ENCODE measurements around the gene ANKDD1B. TPM values are rescaled to one million over a fixed set of nuclear protein-coding genes. Genes with fewer than 3 reads are reported as not detected.
A peak's percentile ranks its signal among the peaks of the same experiment; 100 is the strongest.

The ANKDD1B gene
- total and polyA plus RNA-seq, 5 donors from 2014 or later = 0.69 to 3.3 (median 2.4) TPM

GRCh38 chr5:75671506-75671905 is 60.3 kb downstream of the ANKDD1B start:
- H3K27me3 Mint-ChIP-seq = no peaks in the 10 kb centered on the region
- Histone ChIP-seq H3K36me3 (ENCODE audit: control insufficient read depth, insufficient read depth, low read length) (peaks cover 11% of the 10 kb centered on the region), H3K27me3 (ENCODE audit: control insufficient read depth, insufficient read depth, low read length) (no peaks in the 10 kb centered on the region), H3K4me1 (ENCODE audit: control insufficient read depth, insufficient read depth, low read length, poor library complexity, severe bottlenecking) (peaks cover 16% of the 10 kb centered on the region), H3K4me3 (ENCODE audit: low read depth, low read length) (no peak overlapping the region), H3K9me3 (ENCODE audit: control insufficient read depth in 2 of 2, low read length in 2 of 2) (no peaks in the 10 kb centered on the region), H3K27ac (ENCODE audit: insufficient read depth, low read length, poor library complexity, severe bottlenecking) (no peak overlapping the region)
- DNase-seq (no peak), ATAC-seq (ENCODE audit: low read depth in 2 of 2) (no peak)
- H3K4me1 Mint-ChIP-seq = peaks cover 13 to 45% (median 24%) of the 10 kb centered on the region in 4 donors
- peaks cover 21% of the 10 kb centered on the region for H3K36me3 Mint-ChIP-seq
- no peak overlapping the region for H3K27ac Mint-ChIP-seq
- H3K9me3 Mint-ChIP-seq = peaks cover 0 to 1% (median 0%) of the 10 kb centered on the region in 7 donors
- H3K4me3 Mint-ChIP-seq = no peak overlapping the region

GRCh38 chr5:75672616-75673015 is 61.4 kb downstream of the ANKDD1B start:
- ATAC-seq (ENCODE audit: low read depth in 2 of 2) = no peak
- Mint-ChIP-seq H3K27me3 (no peaks in the 10 kb centered on the region), H3K36me3 (peaks cover 21% of the 10 kb centered on the region), H3K9me3 (peaks cover 0 to 1% (median 0%) of the 10 kb centered on the region in 7 donors), H3K27ac (peak overlapping the region; percentile 22 to 54 (median 23)), H3K4me3 (peak overlapping the region in 1 of 4 donors; percentile 62), H3K4me1 (peaks cover 14 to 51% (median 28%) of the 10 kb centered on the region in 4 donors)
- H3K9me3 ChIP-seq (ENCODE audit: control insufficient read depth in 2 of 2, low read length in 2 of 2) = no peaks in the 10 kb centered on the region
- H3K36me3 ChIP-seq (ENCODE audit: control insufficient read depth, insufficient read depth, low read length) = peaks cover 11% of the 10 kb centered on the region
- peaks cover 25% of the 10 kb centered on the region for H3K4me1 ChIP-seq (ENCODE audit: control insufficient read depth, insufficient read depth, low read length, poor library complexity, severe bottlenecking)
- DNase-seq = no peak
- H3K27ac ChIP-seq (ENCODE audit: insufficient read depth, low read length, poor library complexity, severe bottlenecking) = no peak overlapping the region
- H3K4me3 ChIP-seq (ENCODE audit: low read depth, low read length) = no peak overlapping the region
- no peaks in the 10 kb centered on the region for H3K27me3 ChIP-seq (ENCODE audit: control insufficient read depth, insufficient read depth, low read length)

GRCh38 chr5:75675783-75676182 is 64.5 kb downstream of the ANKDD1B start:
- Mint-ChIP-seq H3K27ac (peak overlapping the region; percentile 69 to 86 (median 86)), H3K4me3 (peak overlapping the region in 1 of 4 donors; percentile 1), H3K36me3 (peaks cover 21% of the 10 kb centered on the region), H3K4me1 (peaks cover 9 to 39% (median 23%) of the 10 kb centered on the region in 4 donors), H3K9me3 (no peaks in the 10 kb centered on the region), H3K27me3 (no peaks in the 10 kb centered on the region)
- Histone ChIP-seq H3K36me3 (ENCODE audit: control insufficient read depth, insufficient read depth, low read length) (peaks cover 11% of the 10 kb centered on the region), H3K4me3 (ENCODE audit: low read depth, low read length) (no peak overlapping the region), H3K27ac (ENCODE audit: insufficient read depth, low read length, poor library complexity, severe bottlenecking) (no peak overlapping the region), H3K9me3 (ENCODE audit: control insufficient read depth in 2 of 2, low read length in 2 of 2) (no peaks in the 10 kb centered on the region), H3K4me1 (ENCODE audit: control insufficient read depth, insufficient read depth, low read length, poor library complexity, severe bottlenecking) (peaks cover 20% of the 10 kb centered on the region), H3K27me3 (ENCODE audit: control insufficient read depth, insufficient read depth, low read length) (no peaks in the 10 kb centered on the region)
- DNase-seq (no peak), ATAC-seq (ENCODE audit: low read depth in 2 of 2) (no peak)

- ATAC-seq (ENCODE audit: low read depth in 2 of 2) = no peak
- Mint-ChIP-seq H3K27ac (peak overlapping the region; percentile 91 to 94 (median 93)), H3K4me3 (peak overlapping the region; percentile 74 to 92 (median 84)), H3K9me3 (no peaks in the 10 kb centered on the region), H3K36me3 (peaks cover 10% of the 10 kb centered on the region), H3K27me3 (no peaks in the 10 kb centered on the region), H3K4me1 (peaks cover 9 to 36% (median 17%) of the 10 kb centered on the region in 4 donors)
- Histone ChIP-seq H3K4me1 (ENCODE audit: control insufficient read depth, insufficient read depth, low read length, poor library complexity, severe bottlenecking) (peaks cover 23% of the 10 kb centered on the region), H3K9me3 (ENCODE audit: control insufficient read depth in 2 of 2, low read length in 2 of 2) (no peaks in the 10 kb centered on the region), H3K4me3 (ENCODE audit: low read depth, low read length) (peak overlapping the region; percentile 77), H3K27me3 (ENCODE audit: control insufficient read depth, insufficient read depth, low read length) (no peaks in the 10 kb centered on the region), H3K36me3 (ENCODE audit: control insufficient read depth, insufficient read depth, low read length) (peaks cover 7% of the 10 kb centered on the region), H3K27ac (ENCODE audit: insufficient read depth, low read length, poor library complexity, severe bottlenecking) (peak overlapping the region; percentile 91)
- DNase-seq = peak in 2 of 3 donors; percentile 24 to 40
These were observed 66.4 kb downstream of the ANKDD1B start for GRCh38 chr5:75677607-75678006.

- Histone ChIP-seq H3K27ac (ENCODE audit: insufficient read depth, low read length, poor library complexity, severe bottlenecking) (peak overlapping the region; percentile 91), H3K27me3 (ENCODE audit: control insufficient read depth, insufficient read depth, low read length) (no peaks in the 10 kb centered on the region), H3K9me3 (ENCODE audit: control insufficient read depth in 2 of 2, low read length in 2 of 2) (no peaks in the 10 kb centered on the region), H3K4me3 (ENCODE audit: low read depth, low read length) (peak overlapping the region; percentile 77), H3K36me3 (ENCODE audit: control insufficient read depth, insufficient read depth, low read length) (peaks cover 7% of the 10 kb centered on the region), H3K4me1 (ENCODE audit: control insufficient read depth, insufficient read depth, low read length, poor library complexity, severe bottlenecking) (peaks cover 23% of the 10 kb centered on the region)
- peak; percentile 92 to 93 for ATAC-seq (ENCODE audit: low read depth in 2 of 2)
- H3K27me3 Mint-ChIP-seq = no peaks in the 10 kb centered on the region
- peaks cover 7% of the 10 kb centered on the region for H3K36me3 Mint-ChIP-seq
- no peaks in the 10 kb centered on the region for H3K9me3 Mint-ChIP-seq
- peak overlapping the region; percentile 91 to 94 (median 93) for H3K27ac Mint-ChIP-seq
- H3K4me1 Mint-ChIP-seq = peaks cover 9 to 35% (median 16%) of the 10 kb centered on the region in 4 donors
- DNase-seq = peak in 2 of 3 donors; percentile 58 to 66
- peak overlapping the region; percentile 74 to 92 (median 84) for H3K4me3 Mint-ChIP-seq
These were observed 66.9 kb downstream of the ANKDD1B start for GRCh38 chr5:75678155-75678554.

GRCh38 chr5:75681125-75681830 is 70.0 kb downstream of the ANKDD1B start:
- DNase-seq (peak in 2 of 3 donors; percentile 44 to 63), ATAC-seq (ENCODE audit: low read depth in 2 of 2) (peak in 1 of 2 donors; percentile 53)
- no peaks in the 10 kb centered on the region for H3K9me3 ChIP-seq (ENCODE audit: control insufficient read depth in 2 of 2, low read length in 2 of 2)
- Mint-ChIP-seq H3K9me3 (no peaks in the 10 kb centered on the region), H3K4me1 (peaks cover 6 to 27% (median 14%) of the 10 kb centered on the region in 4 donors), H3K4me3 (no peak overlapping the region), H3K36me3 (peaks cover 12% of the 10 kb centered on the region), H3K27me3 (no peaks in the 10 kb centered on the region), H3K27ac (no peak overlapping the region)
- peak overlapping the region; percentile 23 for H3K27ac ChIP-seq (ENCODE audit: insufficient read depth, low read length, poor library complexity, severe bottlenecking)
- no peak overlapping the region for H3K4me3 ChIP-seq (ENCODE audit: low read depth, low read length)
- no peaks in the 10 kb centered on the region for H3K27me3 ChIP-seq (ENCODE audit: control insufficient read depth, insufficient read depth, low read length)
- H3K4me1 ChIP-seq (ENCODE audit: control insufficient read depth, insufficient read depth, low read length, poor library complexity, severe bottlenecking) = peaks cover 23% of the 10 kb centered on the region
- H3K36me3 ChIP-seq (ENCODE audit: control insufficient read depth, insufficient read depth, low read length) = peaks cover 8% of the 10 kb centered on the region

- ATAC-seq (ENCODE audit: low read depth in 2 of 2) (no peak), DNase-seq (no peak)
- Histone ChIP-seq H3K9me3 (ENCODE audit: control insufficient read depth in 2 of 2, low read length in 2 of 2) (no peaks in the 10 kb centered on the region), H3K27me3 (ENCODE audit: control insufficient read depth, insufficient read depth, low read length) (no peaks in the 10 kb centered on the region), H3K36me3 (ENCODE audit: control insufficient read depth, insufficient read depth, low read length) (peaks cover 30% of the 10 kb centered on the region), H3K27ac (ENCODE audit: insufficient read depth, low read length, poor library complexity, severe bottlenecking) (no peak overlapping the region), H3K4me3 (ENCODE audit: low read depth, low read length) (no peak overlapping the region), H3K4me1 (ENCODE audit: control insufficient read depth, insufficient read depth, low read length, poor library complexity, severe bottlenecking) (peaks cover 3% of the 10 kb centered on the region)
- Mint-ChIP-seq H3K27ac (no peak overlapping the region), H3K36me3 (peaks cover 20% of the 10 kb centered on the region), H3K4me3 (no peak overlapping the region), H3K27me3 (no peaks in the 10 kb centered on the region), H3K4me1 (peaks cover 0 to 5% (median 0%) of the 10 kb centered on the region in 4 donors), H3K9me3 (no peaks in the 10 kb centered on the region)
These were observed 73.9 kb downstream of the ANKDD1B start for GRCh38 chr5:75685141-75685540.

Data from CD4-positive, CD25-positive, alpha-beta regulatory T cell (primary cell).